Esophagus muscularis mucosa (tissue), 4 donors: ENCODE measurements around the gene ADAMTS13. TPM values are rescaled to one million over a fixed set of nuclear protein-coding genes. Genes with fewer than 3 reads are reported as not detected.

Experiments
- DNase-seq: peaks from one replicate; pipeline ENCODE4 v3.0.0-alpha.2; 2017; ENCODE audit errors: extremely low spot score
- H3K27ac ChIP-seq, 4 donors: fragments of 200-600 bp; sonication (generic); replicated peaks in 1 of 4; 1 replicate in 3 of 4; 2 replicates in 1 of 4; pipeline ENCODE4 v1.5.1; 2016 to 2019; ENCODE audit warnings: mild to moderate bottlenecking in 1 of 4
- H3K27me3 ChIP-seq, 4 donors: fragments of 200-600 bp; sonication (generic); one replicate each; pipeline versions ENCODE4 v1.5.1 to v1.6.0; 2016 to 2019
- H3K36me3 ChIP-seq, 4 donors: fragments of 200-600 bp; sonication (generic); one replicate each; pipeline ENCODE4 v1.5.1; 2016 to 2019
- H3K4me1 ChIP-seq, 4 donors: fragments of 200-600 bp; sonication (generic); one replicate each; pipeline ENCODE4 v1.5.1; 2016 to 2019
- H3K4me3 ChIP-seq, 4 donors: fragments of 200-600 bp; sonication (generic); 1 replicate in 2 of 4; 2 replicates in 2 of 4; pipeline ENCODE4 v1.5.1; 2016 to 2019; ENCODE audit warnings: mild to moderate bottlenecking in 4 of 4, moderate library complexity in 1 of 4
- H3K9me3 ChIP-seq, 4 donors: fragments of 200-600 bp; sonication (generic); 1 replicate in 3 of 4; 2 replicates in 1 of 4; pipeline ENCODE4 v1.5.1; 2016 to 2019
- EP300 ChIP-seq: sonication (generic); formaldehyde crosslinking; IDR thresholded peaks from one replicate; pipeline ENCODE4 v1.6.1; 2017; ENCODE audit warnings: antibody characterized with exemption
- POLR2A ChIP-seq: fragments of 450-650 bp; IDR thresholded peaks from one replicate; pipeline ENCODE4 v1.6.1; 2017; ENCODE audit warnings: antibody characterized with exemption, moderate library complexity, mild to moderate bottlenecking, low read depth
- POLR2AphosphoS5 ChIP-seq, 2 donors: sonication (generic); formaldehyde crosslinking; IDR thresholded peaks; one replicate each; pipeline ENCODE4 v1.6.1; 2017; ENCODE audit warnings: antibody characterized with exemption in 2 of 2
- WGBS: methylation state at CpG from one replicate; pipeline ENCODE4 v1.1.5; 2018; 5-methylcytosine and 5-hydroxymethylcytosine counted together
- intact Hi-C: fragments of 100-400 bp; cut with DNase I; formaldehyde crosslinking; loops from one replicate; pipeline ENCODE4 v1.15.1; 2023
- total RNA-seq, 4 donors: library from RNA; depleted of rRNA; stranded (reverse); fragments of >200 nt; gene quantifications; one replicate each; pipeline versions ENCODE4 v1.1.0 to v1.2.1, GENCODE V29; 2016
- TF ChIP-seq, protein P1 (sequence below), 3 experiments: fragments of 200-600 bp in 2 of 3; fragments of 450-650 bp in 1 of 3; sonication (generic) in 2 of 3; IDR thresholded peaks; one replicate each; pipeline ENCODE4 v1.5.1; 2017 to 2019; ENCODE audit warnings: antibody characterized with exemption in 3 of 3, mild to moderate bottlenecking in 2 of 3, moderate library complexity in 1 of 3

The ADAMTS13 gene
- total RNA-seq, 4 donors from 2014 or later: 1.3 to 1.7 (median 1.4) TPM

DNA sequence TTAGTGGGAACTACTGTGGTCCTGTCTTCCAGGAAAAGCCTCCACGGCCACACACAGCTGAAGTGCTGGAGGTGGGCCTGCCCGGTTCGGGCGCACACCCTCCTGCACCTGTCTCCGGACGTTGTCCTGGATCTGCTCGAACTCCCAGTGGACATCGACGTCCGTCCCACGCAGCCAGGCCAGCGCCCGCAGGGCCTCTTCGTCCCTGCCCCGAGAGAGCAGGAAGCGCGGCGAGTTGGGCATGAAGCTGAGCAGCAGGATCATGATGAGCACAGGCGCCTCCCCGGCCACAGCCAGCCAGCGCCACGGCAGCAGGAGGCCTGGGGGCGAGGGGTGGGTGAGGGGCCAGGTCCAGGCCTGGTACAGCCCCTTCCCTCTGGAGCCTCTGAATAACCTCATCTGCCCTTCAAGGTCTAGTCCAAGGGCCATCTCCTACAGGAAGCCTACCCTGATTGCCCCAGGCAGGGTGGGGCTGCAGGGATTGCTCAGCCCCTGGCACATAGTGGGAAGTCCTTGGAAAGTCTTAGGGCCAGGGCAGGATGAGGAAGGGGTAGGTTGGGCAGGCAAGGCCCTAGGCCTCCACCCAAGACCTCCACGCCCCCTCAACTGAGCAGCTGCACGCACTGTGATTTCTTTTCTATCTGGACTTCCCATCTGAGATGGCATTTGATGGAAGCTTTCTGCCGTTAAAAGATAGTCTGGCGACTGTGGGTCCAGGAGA is 53.3 kb downstream of the ADAMTS13 start:
- no peak for TF ChIP-seq POLR2AphosphoS5 (IDR thresholded peaks at IDR 0.05)
- TF ChIP-seq, protein P1, sequence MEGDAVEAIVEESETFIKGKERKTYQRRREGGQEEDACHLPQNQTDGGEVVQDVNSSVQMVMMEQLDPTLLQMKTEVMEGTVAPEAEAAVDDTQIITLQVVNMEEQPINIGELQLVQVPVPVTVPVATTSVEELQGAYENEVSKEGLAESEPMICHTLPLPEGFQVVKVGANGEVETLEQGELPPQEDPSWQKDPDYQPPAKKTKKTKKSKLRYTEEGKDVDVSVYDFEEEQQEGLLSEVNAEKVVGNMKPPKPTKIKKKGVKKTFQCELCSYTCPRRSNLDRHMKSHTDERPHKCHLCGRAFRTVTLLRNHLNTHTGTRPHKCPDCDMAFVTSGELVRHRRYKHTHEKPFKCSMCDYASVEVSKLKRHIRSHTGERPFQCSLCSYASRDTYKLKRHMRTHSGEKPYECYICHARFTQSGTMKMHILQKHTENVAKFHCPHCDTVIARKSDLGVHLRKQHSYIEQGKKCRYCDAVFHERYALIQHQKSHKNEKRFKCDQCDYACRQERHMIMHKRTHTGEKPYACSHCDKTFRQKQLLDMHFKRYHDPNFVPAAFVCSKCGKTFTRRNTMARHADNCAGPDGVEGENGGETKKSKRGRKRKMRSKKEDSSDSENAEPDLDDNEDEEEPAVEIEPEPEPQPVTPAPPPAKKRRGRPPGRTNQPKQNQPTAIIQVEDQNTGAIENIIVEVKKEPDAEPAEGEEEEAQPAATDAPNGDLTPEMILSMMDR (IDR thresholded peaks at IDR 0.05): no peak
- TF ChIP-seq EP300: no peak
- TF ChIP-seq POLR2A: no peak
- peaks cover 4 to 43% (median 22%) of the 10 kb centered on the region in 4 donors for H3K36me3 ChIP-seq
- H3K27me3 ChIP-seq: no peaks in the 10 kb centered on the region
- intact Hi-C loops: no loop called here
- H3K4me1 ChIP-seq: peaks cover 20 to 26% (median 24%) of the 10 kb centered on the region in 4 donors
- no peaks in the 10 kb centered on the region for H3K9me3 ChIP-seq
- DNase-seq: no peak
- 87% methylated on average over 10 of the region's 27 CpGs for WGBS
- no peak overlapping the region for H3K4me3 ChIP-seq
- H3K27ac ChIP-seq: no peak overlapping the region

DNA sequence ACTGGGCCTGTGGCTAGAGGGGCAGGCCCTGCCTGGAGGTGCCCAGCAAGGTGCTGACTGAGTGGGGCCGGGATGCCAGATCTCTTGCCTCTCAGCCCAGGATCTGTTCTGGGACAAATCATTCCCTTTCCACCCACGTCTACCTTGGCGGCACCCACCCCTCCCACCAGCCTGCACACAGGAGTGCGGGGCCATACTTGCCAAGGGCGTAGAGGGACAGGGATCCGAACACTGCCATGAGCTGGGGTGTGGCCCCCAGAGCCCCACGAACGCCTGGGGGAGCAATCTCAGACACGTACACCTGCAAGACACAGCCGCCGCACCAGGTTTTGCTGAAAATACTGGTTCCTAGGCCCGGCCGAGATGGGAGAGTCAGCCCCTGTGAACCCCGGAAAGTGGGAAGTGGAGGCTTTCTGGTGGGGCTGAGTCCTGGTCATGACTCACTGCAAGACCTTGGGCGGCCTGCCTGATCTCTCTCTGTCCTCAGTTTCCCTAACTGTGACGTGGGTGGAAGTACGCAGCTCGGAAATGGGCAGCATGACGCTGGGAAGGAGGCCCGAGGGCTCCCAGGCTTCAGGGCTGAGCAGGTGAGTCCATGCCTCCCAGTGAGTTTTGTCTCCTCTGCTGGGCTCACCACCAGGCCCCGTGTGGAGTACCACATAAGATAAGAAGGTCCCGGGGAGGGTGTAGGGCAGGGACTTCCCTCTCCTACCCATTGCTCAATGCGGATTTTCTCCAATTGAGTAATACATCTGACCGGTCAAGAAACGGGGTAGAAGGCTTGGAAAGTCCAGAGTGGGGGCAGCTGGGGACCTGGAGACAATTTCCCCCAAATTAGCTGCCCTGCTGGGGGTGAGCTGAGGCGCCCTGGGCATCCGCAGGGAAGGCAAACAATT is 54.1 kb downstream of the ADAMTS13 start:
- no peak for DNase-seq
- H3K27ac ChIP-seq: no peak overlapping the region
- no peaks in the 10 kb centered on the region for H3K27me3 ChIP-seq
- peaks cover 4 to 43% (median 22%) of the 10 kb centered on the region in 4 donors for H3K36me3 ChIP-seq
- peaks cover 20 to 26% (median 24%) of the 10 kb centered on the region in 4 donors for H3K4me1 ChIP-seq
- no peak for TF ChIP-seq EP300
- TF ChIP-seq, protein P1 (IDR thresholded peaks at IDR 0.05): no peak
- TF ChIP-seq POLR2A: no peak
- no peak for TF ChIP-seq POLR2AphosphoS5 (IDR thresholded peaks at IDR 0.05)
- H3K9me3 ChIP-seq: no peaks in the 10 kb centered on the region
- intact Hi-C loops: no loop called here
- H3K4me3 ChIP-seq: no peak overlapping the region
- 92% methylated on average over 24 of the region's 27 CpGs for WGBS

DNA sequence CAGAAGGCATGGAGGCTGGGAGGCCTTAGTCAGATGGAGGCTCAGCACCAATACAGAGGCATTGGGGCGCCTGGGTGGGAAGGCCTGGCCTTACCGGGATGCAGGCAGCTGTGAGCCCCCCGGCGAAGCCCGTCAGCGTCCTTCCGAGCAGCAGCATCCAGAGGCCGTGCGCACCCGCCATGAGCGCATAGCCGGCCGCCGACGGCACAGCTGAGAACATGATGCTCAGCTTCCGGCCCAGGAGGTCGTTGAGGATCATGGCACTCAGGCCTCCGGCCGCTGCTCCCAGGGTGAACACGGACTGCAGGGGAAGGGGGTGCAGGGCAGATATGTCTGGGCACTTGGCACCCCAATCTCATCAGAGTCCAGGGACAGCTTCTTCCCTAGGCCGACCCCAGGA is 54.8 kb downstream of the ADAMTS13 start:
- H3K27me3 ChIP-seq: no peaks in the 10 kb centered on the region
- H3K36me3 ChIP-seq: peaks cover 4 to 43% (median 22%) of the 10 kb centered on the region in 4 donors
- H3K4me3 ChIP-seq: no peak overlapping the region
- intact Hi-C loops: no loop called here
- TF ChIP-seq POLR2AphosphoS5 (IDR thresholded peaks at IDR 0.05) (no peak), EP300 (no peak), POLR2A (no peak)
- TF ChIP-seq, protein P1 (IDR thresholded peaks at IDR 0.05): no peak
- H3K27ac ChIP-seq: no peak overlapping the region
- WGBS: 100% methylated on average over 3 of the region's 21 CpGs
- peaks cover 20 to 26% (median 24%) of the 10 kb centered on the region in 4 donors for H3K4me1 ChIP-seq
- no peaks in the 10 kb centered on the region for H3K9me3 ChIP-seq
- DNase-seq: no peak

DNA sequence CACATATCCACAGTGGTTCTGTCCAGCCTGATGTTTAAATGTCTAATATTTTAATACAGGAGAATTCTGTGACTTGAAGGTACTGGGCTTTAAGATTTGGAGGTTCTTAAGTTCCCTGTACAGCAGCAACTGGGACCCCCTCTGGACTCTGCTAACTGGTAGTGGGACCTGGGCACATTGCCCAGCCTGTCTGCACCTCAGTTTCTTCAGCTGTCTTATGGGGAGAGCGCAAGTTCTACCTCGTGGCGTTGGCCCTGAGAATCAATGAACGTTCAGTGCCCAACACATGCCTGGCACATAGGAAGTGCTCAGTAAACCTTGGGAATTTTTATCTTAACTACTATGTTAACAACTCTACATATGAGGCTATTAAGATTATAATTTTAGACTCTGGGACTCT is 55.3 kb downstream of the ADAMTS13 start:
- Histone ChIP-seq H3K4me3 (no peak overlapping the region), H3K27me3 (no peaks in the 10 kb centered on the region), H3K4me1 (peaks cover 20 to 26% (median 24%) of the 10 kb centered on the region in 4 donors), H3K36me3 (peaks cover 4 to 40% (median 19%) of the 10 kb centered on the region in 4 donors), H3K27ac (no peak overlapping the region), H3K9me3 (no peaks in the 10 kb centered on the region)
- TF ChIP-seq, protein P1 (IDR thresholded peaks at IDR 0.05): no peak
- TF ChIP-seq POLR2A (no peak), EP300 (no peak), POLR2AphosphoS5 (IDR thresholded peaks at IDR 0.05) (no peak)
- DNase-seq: no peak
- 95% methylated on average over 4 of the region's 4 CpGs for WGBS
- intact Hi-C loops: no loop called here
